ENCODE measurements around the gene TM9SF1.
A peak's percentile ranks its signal among the peaks of the same experiment; 100 is the strongest.

TM9SF1 gene

GRCh38 chr14:24194873-24195185 is 412 bp downstream of the TM9SF1 start:
- no peak for DNase-seq

- no peak for DNase-seq
Measured at GRCh38 chr14:24194186-24194872, 912 bp downstream of the TM9SF1 start.

- no peak for DNase-seq
Measured at GRCh38 chr14:24192933-24193332, 2.3 kb downstream of the TM9SF1 start.

- DNase-seq = no peak
Measured at GRCh38 chr14:24190416-24190815, 4.8 kb downstream of the TM9SF1 start.

- DNase-seq = no peak
Measured at GRCh38 chr14:24189460-24189859, 5.8 kb downstream of the TM9SF1 start.

GRCh38 chr14:24189059-24189375 is 6.2 kb downstream of the TM9SF1 start:
- DNase-seq = no peak

GRCh38 chr14:24188251-24189058 is 6.8 kb downstream of the TM9SF1 start, which contains the start of gene IPO4:
IPO4 (minus strand) TSS chr14:24188816; CDS start chr14:24188787, 29 bp downstream.
- DNase-seq = peak; percentile 97

GRCh38 chr14:24187539-24187915 is 7.7 kb downstream of the TM9SF1 start:
- DNase-seq = no peak

- DNase-seq = no peak
Measured at GRCh38 chr14:24186831-24187538, 8.3 kb downstream of the TM9SF1 start.

- DNase-seq = no peak
Measured at GRCh38 chr14:24185741-24186140, 9.5 kb downstream of the TM9SF1 start.

GRCh38 chr14:24185026-24185425 is 10.2 kb downstream of the TM9SF1 start:
- DNase-seq = no peak

GRCh38 chr14:24184104-24184970 is 10.9 kb downstream of the TM9SF1 start:
- DNase-seq = no peak

GRCh38 chr14:24183014-24183481 is 12.2 kb downstream of the TM9SF1 start:
- DNase-seq = no peak

- no peak for DNase-seq
Measured at GRCh38 chr14:24182110-24182882, 12.9 kb downstream of the TM9SF1 start.

GRCh38 chr14:24181371-24182077 is 13.7 kb downstream of the TM9SF1 start:
- no peak for DNase-seq

- no peak for DNase-seq
Measured at GRCh38 chr14:24179961-24180796, 15.1 kb downstream of the TM9SF1 start.

GRCh38 chr14:24179294-24179960 is 15.8 kb downstream of the TM9SF1 start:
- DNase-seq = no peak

- DNase-seq = no peak
Measured at GRCh38 chr14:24178399-24179178, 16.7 kb downstream of the TM9SF1 start.

- DNase-seq = no peak
Measured at GRCh38 chr14:24177891-24178290, 17.4 kb downstream of the TM9SF1 start.

Data from NCI-H146 (cell line).